Measurements from ENCODE around the gene ZNF593OS.

The ZNF593OS gene

GRCh38 chr1:26125946-26126320 is 45.7 kb downstream of the ZNF593OS start:
- DNase-seq (ENCODE audit: low spot score): no peak

GRCh38 chr1:26125382-26125781 is 46.2 kb downstream of the ZNF593OS start:
- no peak for DNase-seq (ENCODE audit: low spot score)

GRCh38 chr1:26124418-26125331 is 47.0 kb downstream of the ZNF593OS start:
- DNase-seq (ENCODE audit: low spot score): no peak

- peak; percentile 52 for DNase-seq (ENCODE audit: low spot score)
These were observed 48.4 kb downstream of the ZNF593OS start for GRCh38 chr1:26122988-26123973.

- no peak for DNase-seq (ENCODE audit: low spot score)
These were observed 49.5 kb downstream of the ZNF593OS start for GRCh38 chr1:26121854-26122773.

- no peak for DNase-seq (ENCODE audit: low spot score)
These were observed 51.6 kb downstream of the ZNF593OS start for GRCh38 chr1:26119892-26120608.
